Right atrium auricular region (tissue), 2 donors: ENCODE measurements around the gene SVOPL. TPM values are rescaled to one million over a fixed set of nuclear protein-coding genes. Genes with fewer than 3 reads are reported as not detected.

Source experiments
- DNase-seq: peaks from one replicate; pipeline ENCODE4 v3.0.0-alpha.2; 2019; ENCODE audit warnings: low spot score
- H3K27ac ChIP-seq, 2 donors: fragments of 200-600 bp; sonication (generic); 1 replicate in 1 of 2; 2 replicates in 1 of 2; pipeline ENCODE4 v1.5.1; 2016 to 2019
- H3K27me3 ChIP-seq, 2 donors: fragments of 200-600 bp; sonication (generic); one replicate each; pipeline versions ENCODE4 v1.5.1 to v1.6.0; 2017 to 2019
- H3K36me3 ChIP-seq: fragments of 200-600 bp; sonication (generic); one replicate; pipeline ENCODE4 v1.5.1; 2016
- H3K4me1 ChIP-seq, 2 donors: fragments of 200-600 bp; sonication (generic); one replicate each; pipeline versions ENCODE4 v1.5.1 to v1.6.0; 2017 to 2019
- H3K4me3 ChIP-seq, 2 donors: fragments of 200-600 bp; sonication (generic); 1 replicate in 1 of 2; 2 replicates in 1 of 2; pipeline ENCODE4 v1.5.1; 2017 to 2019; ENCODE audit warnings: mild to moderate bottlenecking in 1 of 2, moderate library complexity in 1 of 2
- H3K9me3 ChIP-seq, 2 donors: fragments of 200-600 bp; sonication (generic); one replicate each; pipeline ENCODE4 v1.5.1; 2019
- total RNA-seq, 2 donors: library from RNA; depleted of rRNA; stranded (reverse); fragments of >200 nt; gene quantifications; one replicate each; pipeline ENCODE4 v1.1.0, GENCODE V29; 2016
- TF ChIP-seq, protein P1 (sequence below), 2 donors: fragments of 200-600 bp; sonication (generic); IDR thresholded peaks; one replicate each; pipeline ENCODE4 v1.5.1; 2019; ENCODE audit warnings: antibody characterized with exemption in 2 of 2

Gene SVOPL
- total RNA-seq, 2 donors from 2014 or later = not detected

DNA sequence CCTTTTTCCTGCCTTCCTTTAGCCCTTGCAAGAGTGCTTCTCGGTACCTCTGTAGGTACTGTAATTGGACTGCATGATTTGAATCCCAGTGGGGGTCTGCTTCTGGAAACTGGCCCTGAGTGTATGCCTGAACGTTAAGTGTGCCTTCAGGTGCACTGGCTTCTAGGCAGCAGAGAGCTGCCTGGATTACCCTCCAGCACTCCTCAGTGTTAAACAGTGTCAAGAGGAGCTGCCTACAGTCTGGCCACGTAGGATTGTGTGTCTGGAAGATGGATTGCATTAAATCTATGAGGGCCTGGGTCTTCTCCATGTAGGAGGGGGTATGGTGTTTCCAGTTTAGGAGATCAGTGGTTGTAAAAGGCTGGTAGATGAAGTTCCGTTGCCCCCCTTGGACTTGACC is 137.4 kb downstream of the SVOPL start:
- TF ChIP-seq, protein P1, sequence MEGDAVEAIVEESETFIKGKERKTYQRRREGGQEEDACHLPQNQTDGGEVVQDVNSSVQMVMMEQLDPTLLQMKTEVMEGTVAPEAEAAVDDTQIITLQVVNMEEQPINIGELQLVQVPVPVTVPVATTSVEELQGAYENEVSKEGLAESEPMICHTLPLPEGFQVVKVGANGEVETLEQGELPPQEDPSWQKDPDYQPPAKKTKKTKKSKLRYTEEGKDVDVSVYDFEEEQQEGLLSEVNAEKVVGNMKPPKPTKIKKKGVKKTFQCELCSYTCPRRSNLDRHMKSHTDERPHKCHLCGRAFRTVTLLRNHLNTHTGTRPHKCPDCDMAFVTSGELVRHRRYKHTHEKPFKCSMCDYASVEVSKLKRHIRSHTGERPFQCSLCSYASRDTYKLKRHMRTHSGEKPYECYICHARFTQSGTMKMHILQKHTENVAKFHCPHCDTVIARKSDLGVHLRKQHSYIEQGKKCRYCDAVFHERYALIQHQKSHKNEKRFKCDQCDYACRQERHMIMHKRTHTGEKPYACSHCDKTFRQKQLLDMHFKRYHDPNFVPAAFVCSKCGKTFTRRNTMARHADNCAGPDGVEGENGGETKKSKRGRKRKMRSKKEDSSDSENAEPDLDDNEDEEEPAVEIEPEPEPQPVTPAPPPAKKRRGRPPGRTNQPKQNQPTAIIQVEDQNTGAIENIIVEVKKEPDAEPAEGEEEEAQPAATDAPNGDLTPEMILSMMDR (IDR thresholded peaks at IDR 0.05) = no peak
- Histone ChIP-seq H3K27ac (no peak overlapping the region), H3K36me3 (peaks cover 66% of the 10 kb centered on the region), H3K27me3 (no peaks in the 10 kb centered on the region), H3K4me1 (no peaks in the 10 kb centered on the region), H3K9me3 (peaks cover 0 to 27% of the 10 kb centered on the region in 2 donors), H3K4me3 (no peak overlapping the region)
- DNase-seq = no peak

DNA sequence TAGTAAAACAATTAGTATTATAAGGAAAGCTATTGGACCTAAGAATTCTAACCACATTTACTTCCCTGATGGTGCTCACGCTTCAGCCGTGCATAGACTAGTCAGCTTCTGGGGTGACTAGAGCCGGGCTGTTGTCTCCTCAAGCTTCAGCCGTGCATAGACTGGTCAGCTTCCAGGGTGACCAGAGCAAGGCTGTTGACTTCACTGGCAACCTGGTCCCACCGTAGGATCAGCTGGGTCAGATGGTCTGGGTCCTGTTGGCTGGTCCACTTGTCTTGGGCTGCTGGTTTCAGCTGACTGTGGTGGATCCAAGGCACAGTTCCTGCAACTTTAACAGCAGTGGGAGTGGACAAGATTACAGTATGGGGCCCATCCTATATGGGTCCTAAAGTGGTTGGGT is 141.7 kb downstream of the SVOPL start:
- Histone ChIP-seq H3K9me3 (peaks cover 9 to 33% of the 10 kb centered on the region in 2 donors), H3K36me3 (peaks cover 78% of the 10 kb centered on the region), H3K27me3 (no peaks in the 10 kb centered on the region), H3K4me1 (no peaks in the 10 kb centered on the region), H3K27ac (no peak overlapping the region), H3K4me3 (no peak overlapping the region)
- DNase-seq = no peak
- TF ChIP-seq, protein P1 (IDR thresholded peaks at IDR 0.05) = no peak

DNA sequence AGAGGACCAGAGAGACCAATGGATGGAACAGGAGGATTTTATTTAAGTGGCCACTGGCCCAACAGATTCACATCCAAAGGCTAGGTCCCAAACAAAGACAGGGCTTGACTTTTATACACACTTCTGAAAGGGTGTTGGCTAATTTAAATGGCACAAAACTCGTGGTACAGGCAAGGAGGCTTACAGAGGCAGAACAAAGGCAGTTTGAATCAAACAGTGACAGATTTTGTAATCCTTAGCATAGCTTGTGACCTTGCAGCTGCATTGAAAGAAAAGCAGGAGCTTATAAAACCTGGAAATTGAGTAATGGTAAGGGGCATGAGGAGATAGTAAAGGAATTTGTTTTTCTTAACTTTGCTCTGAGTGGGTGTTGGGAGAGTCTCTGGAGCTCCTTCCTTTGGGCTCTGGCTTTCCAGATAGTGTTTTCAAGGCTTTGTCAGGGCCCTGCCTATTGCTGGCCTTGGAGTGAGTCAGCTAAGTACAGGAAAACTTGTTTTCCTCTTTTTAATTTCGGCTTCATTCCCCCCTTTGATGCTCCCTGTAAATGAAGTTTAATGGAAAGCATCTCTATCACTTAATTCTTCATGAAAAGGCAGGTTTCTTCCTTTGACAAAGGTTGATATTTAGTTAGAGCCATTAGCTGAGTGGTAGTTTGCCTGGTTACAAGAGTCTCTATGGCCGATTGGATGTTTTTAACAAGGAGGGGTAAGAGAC is 144.2 kb downstream of the SVOPL start:
- TF ChIP-seq, protein P1 (IDR thresholded peaks at IDR 0.05) = no peak
- Histone ChIP-seq H3K4me3 (no peak overlapping the region), H3K9me3 (peaks cover 9 to 29% of the 10 kb centered on the region in 2 donors)

DNA sequence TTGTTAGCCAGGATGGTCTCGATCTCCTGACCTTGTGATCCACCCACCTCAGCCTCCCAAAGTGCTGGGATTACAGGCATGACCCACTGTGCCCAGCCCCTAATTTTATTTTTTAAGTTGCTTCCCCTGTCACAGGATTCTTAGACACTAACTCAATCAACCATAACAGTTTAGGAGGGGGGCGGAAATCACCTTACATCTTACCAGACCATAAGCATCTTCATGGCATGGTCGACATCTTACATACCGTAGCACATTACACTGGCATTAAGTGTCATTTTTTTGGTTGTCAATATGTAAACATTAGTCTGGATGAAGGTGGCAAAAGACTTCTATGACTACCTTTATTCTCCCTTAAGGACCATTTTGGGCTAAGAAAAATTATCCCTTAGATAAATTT is 145.5 kb downstream of the SVOPL start:
- Histone ChIP-seq H3K36me3 (peaks cover 81% of the 10 kb centered on the region), H3K4me3 (no peak overlapping the region), H3K9me3 (peaks cover 9 to 29% of the 10 kb centered on the region in 2 donors), H3K27me3 (no peaks in the 10 kb centered on the region), H3K4me1 (no peaks in the 10 kb centered on the region), H3K27ac (no peak overlapping the region)
- no peak for DNase-seq
- TF ChIP-seq, protein P1 (IDR thresholded peaks at IDR 0.05) = no peak

More for the DNA sequence above, 144.2 kb downstream of the SVOPL start:
- Histone ChIP-seq H3K27me3 (no peaks in the 10 kb centered on the region), H3K4me1 (no peaks in the 10 kb centered on the region), H3K36me3 (peaks cover 75% of the 10 kb centered on the region), H3K27ac (no peak overlapping the region)
- no peak for DNase-seq

DNA sequence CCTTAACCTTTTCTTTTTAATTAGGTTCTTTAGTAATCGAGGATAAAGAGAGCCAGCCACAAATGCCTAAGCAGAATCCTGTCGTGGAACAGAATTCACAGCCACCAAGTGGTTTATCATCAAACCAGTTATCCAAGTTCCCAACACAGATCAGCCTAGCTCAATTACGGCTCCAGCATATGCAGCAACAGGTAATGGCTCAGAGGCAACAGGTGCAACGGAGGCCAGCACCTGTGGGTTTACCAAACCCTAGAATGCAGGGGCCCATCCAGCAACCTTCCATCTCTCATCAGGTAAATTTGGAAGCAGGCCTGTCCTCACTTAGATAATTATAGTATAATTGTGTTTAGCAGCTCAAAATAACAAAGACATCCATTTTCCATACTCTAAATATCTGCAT is 146.5 kb downstream of the SVOPL start:
- DNase-seq = no peak
- Histone ChIP-seq H3K27ac (no peak overlapping the region), H3K4me3 (no peak overlapping the region), H3K9me3 (peaks cover 9 to 29% of the 10 kb centered on the region in 2 donors), H3K4me1 (no peaks in the 10 kb centered on the region), H3K27me3 (no peaks in the 10 kb centered on the region), H3K36me3 (peaks cover 81% of the 10 kb centered on the region)
- TF ChIP-seq, protein P1 (IDR thresholded peaks at IDR 0.05) = no peak

DNA sequence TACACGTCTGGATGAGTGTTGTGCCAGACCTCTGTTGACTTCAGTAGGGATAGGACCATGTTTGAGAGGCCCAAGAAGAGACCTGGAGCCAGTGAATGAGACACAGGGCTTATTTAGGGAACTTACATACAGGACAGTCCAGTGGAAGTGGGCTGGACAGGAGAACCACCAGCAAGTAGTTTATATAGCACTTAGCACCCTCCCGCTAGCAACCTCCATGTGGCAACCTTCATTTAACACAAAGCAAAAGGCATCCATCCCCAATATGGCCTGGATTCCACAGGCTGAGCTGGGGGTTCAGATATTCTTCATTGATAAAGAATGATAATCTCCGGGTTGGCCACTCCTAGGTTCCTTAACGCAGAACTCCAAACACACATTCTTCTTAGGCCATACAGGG is 147.4 kb downstream of the SVOPL start:
- TF ChIP-seq, protein P1 (IDR thresholded peaks at IDR 0.05) = no peak
- Histone ChIP-seq H3K4me3 (no peak overlapping the region), H3K27me3 (no peaks in the 10 kb centered on the region), H3K36me3 (peaks cover 74% of the 10 kb centered on the region), H3K9me3 (peaks cover 9 to 29% of the 10 kb centered on the region in 2 donors), H3K4me1 (no peaks in the 10 kb centered on the region), H3K27ac (no peak overlapping the region)
- DNase-seq = no peak
